ENCODE results near the gene PRDM16.
A peak's percentile ranks its signal among the peaks of the same experiment; 100 is the strongest.

The PRDM16 gene

DNA sequence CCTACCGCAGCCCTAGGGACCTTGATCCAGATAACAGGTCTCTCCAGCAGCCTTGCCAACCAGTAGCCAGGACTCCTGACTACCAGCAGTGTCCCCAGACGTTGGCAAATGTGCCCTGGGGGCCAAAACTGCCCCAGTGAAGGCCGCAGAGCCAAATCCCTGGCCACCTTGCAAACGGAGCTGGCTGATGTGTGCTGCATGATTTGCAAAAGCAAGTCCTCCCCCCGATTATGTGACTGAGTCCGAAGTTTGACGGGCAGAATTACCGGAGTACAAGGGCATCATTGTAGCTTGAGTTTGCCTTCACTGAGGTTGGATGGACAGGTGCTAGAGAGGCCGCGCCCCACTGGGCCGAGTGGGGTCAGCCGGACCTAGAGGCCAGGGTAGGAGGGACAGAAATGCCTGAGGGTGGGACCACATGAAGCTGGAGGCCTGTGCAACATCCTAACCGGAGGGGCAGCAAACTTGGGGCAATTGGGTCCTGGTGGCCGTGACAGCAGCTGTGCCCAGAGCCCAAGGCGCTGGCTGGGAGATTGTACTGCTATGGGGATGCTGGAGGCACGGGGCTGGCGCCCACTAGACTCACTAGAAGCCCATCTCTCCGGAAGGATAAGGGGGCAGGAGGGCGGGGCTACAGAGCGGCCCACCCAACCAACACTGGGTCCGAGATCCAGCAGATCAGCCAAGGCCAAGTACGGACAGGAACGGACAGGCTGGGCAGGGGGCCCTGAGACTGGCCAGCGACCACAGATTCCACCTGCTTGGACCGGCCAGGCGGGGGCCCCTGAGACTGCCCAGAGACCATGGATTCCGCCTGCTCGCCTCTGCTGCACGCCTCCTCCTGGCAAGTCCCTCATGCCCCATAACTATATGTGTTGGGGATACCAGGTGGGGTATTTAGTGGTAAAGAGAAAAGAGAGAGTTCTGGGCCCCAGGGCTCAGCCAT is 388.2 kb downstream of the PRDM16 start:
- Histone ChIP-seq H2BK12ac (ENCODE audit: low read length) (no peak overlapping the region), H3K4me2 (ENCODE audit: insufficient read depth, low read length, poor library complexity, severe bottlenecking) (no peak overlapping the region), H2BK120ac (ENCODE audit: low read depth, low read length) (no peak overlapping the region), H3K4me3 (ENCODE audit: low read length in 2 of 2) (no peak overlapping the region), H3K18ac (ENCODE audit: low read length) (peak overlapping the region; percentile 81), H3K27ac (replicated peaks; ENCODE audit: low read length) (no peak overlapping the region), H4K8ac (ENCODE audit: low read depth, low read length) (no peak overlapping the region), H4K91ac (ENCODE audit: low read depth, low read length, poor library complexity) (peak overlapping the region; percentile 43), H3K4ac (ENCODE audit: low read length) (no peak overlapping the region), H3K9me3 (replicated peaks in 1 of 2; ENCODE audit: control insufficient read depth in 2 of 2, insufficient read depth in 1 of 2, low read depth in 1 of 2, low read length in 2 of 2) (no peaks in the 10 kb centered on the region), H3K27me3 (ENCODE audit: control insufficient read depth in 3 of 3, insufficient read depth in 3 of 3, low read depth in 1 of 3, low read length in 3 of 3) (peaks cover 0 to 8% (median 5%) of the 10 kb centered on the region in 3 experiments), H3K4me1 (ENCODE audit: control insufficient read depth in 2 of 2, insufficient read depth in 1 of 2, low read depth in 1 of 2, low read length in 2 of 2) (peaks cover 20 to 32% of the 10 kb centered on the region in 2 donors), H2AK5ac (ENCODE audit: low read depth, low read length) (peak overlapping the region; percentile 36), H2AFZ (ENCODE audit: low read length) (no peak overlapping the region), H3K23ac (ENCODE audit: low read depth, low read length, poor library complexity) (peak overlapping the region; percentile 80), H2BK15ac (ENCODE audit: low read length) (peak overlapping the region; percentile 75), H2BK5ac (ENCODE audit: low read length) (no peak overlapping the region), H3K79me1 (ENCODE audit: low read depth, low read length) (peaks cover 3% of the 10 kb centered on the region), H3K14ac (ENCODE audit: low read length) (no peak overlapping the region), H3K36me3 (replicated peaks in 1 of 2; ENCODE audit: control insufficient read depth in 2 of 2, insufficient read depth in 2 of 2, low read length in 2 of 2) (no peaks in the 10 kb centered on the region), H3K9ac (ENCODE audit: low read depth, low read length, poor library complexity) (no peak overlapping the region)
- DNase-seq (ENCODE audit: low spot score), result no peak
- WGBS, 2 donors (ENCODE audit: extremely low coverage in 2 of 2, insufficient read length in 2 of 2, insufficient replicate concordance in 1 of 2), result no CpG with 5 or more reads among the region's 29 CpGs

DNA sequence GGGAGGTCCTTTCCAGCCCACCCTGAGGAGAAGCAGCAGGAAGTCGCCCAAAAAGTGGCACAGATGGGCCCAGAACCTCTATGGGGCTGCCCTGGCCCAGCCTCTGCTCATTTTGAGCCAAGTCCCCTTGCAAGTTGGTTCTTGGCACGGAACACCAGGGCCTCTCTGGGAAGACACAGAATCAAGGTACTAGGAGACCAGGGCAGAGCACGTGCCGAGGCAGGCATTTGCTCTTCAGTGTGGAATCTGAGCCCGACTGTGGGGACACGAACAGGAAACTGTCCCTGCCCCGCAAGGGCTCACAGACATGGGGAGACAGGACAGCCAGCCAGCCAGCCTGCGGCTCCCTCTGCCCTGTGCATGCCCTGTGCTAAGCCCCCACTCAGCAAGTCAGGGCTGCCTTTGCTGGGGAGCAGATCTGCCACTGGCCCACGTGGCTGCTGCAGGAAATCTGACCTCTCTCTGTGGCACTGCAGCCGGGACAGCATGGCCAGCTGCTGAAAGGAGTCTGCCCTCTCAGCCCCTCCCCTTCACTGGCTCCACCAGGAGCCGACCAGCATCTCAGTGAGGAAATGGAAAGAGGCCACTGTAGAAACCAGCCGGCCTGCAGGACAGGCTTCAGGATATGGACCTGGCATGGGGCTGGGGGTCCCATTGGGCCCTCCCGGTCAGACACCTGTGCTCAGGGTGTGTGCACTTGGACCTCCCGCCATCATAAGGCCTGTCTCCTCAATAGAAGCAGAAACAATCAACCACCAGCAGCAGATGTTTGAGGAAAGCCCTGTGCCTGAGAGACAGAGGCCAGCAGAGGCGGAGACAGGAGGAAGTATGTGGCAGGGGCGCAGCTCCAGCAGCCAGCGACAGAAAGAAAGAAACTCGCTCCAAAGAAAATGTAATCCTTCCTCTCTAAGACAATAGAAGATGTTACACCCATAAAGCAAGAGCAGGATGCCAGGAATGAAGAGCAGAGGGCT is 389.2 kb downstream of the PRDM16 start:
- peak overlapping the region; percentile 52 for H4K8ac ChIP-seq (ENCODE audit: low read depth, low read length)
- peak overlapping the region; percentile 59 for H2AFZ ChIP-seq (ENCODE audit: low read length)
- H3K27ac ChIP-seq (replicated peaks; ENCODE audit: low read length), result peak overlapping the region; percentile 9
- no peak for DNase-seq (ENCODE audit: low spot score)
- no peaks in the 10 kb centered on the region for H3K36me3 ChIP-seq (replicated peaks in 1 of 2; ENCODE audit: control insufficient read depth in 2 of 2, insufficient read depth in 2 of 2, low read length in 2 of 2)
- no peak overlapping the region for H3K4me2 ChIP-seq (ENCODE audit: insufficient read depth, low read length, poor library complexity, severe bottlenecking)
- H3K9ac ChIP-seq (ENCODE audit: low read depth, low read length, poor library complexity), result peak overlapping the region; percentile 32
- H2BK15ac ChIP-seq (ENCODE audit: low read length), result no peak overlapping the region
- peaks cover 0 to 5% (median 0%) of the 10 kb centered on the region in 3 experiments for H3K27me3 ChIP-seq (ENCODE audit: control insufficient read depth in 3 of 3, insufficient read depth in 3 of 3, low read depth in 1 of 3, low read length in 3 of 3)
- peak overlapping the region; percentile 68 for H3K23ac ChIP-seq (ENCODE audit: low read depth, low read length, poor library complexity)
- peaks cover 20 to 32% of the 10 kb centered on the region in 2 donors for H3K4me1 ChIP-seq (ENCODE audit: control insufficient read depth in 2 of 2, insufficient read depth in 1 of 2, low read depth in 1 of 2, low read length in 2 of 2)
- WGBS, 2 donors (ENCODE audit: extremely low coverage in 2 of 2, insufficient read length in 2 of 2, insufficient replicate concordance in 1 of 2), result no CpG with 5 or more reads among the region's 18 CpGs
- no peaks in the 10 kb centered on the region for H3K9me3 ChIP-seq (replicated peaks in 1 of 2; ENCODE audit: control insufficient read depth in 2 of 2, insufficient read depth in 1 of 2, low read depth in 1 of 2, low read length in 2 of 2)
- no peak overlapping the region for H3K4me3 ChIP-seq (ENCODE audit: low read length in 2 of 2)
- no peak overlapping the region for H2BK5ac ChIP-seq (ENCODE audit: low read length)
- H3K79me1 ChIP-seq (ENCODE audit: low read depth, low read length), result peaks cover 3% of the 10 kb centered on the region
- H4K91ac ChIP-seq (ENCODE audit: low read depth, low read length, poor library complexity), result no peak overlapping the region
- no peak overlapping the region for H3K14ac ChIP-seq (ENCODE audit: low read length)
- H2BK12ac ChIP-seq (ENCODE audit: low read length), result no peak overlapping the region
- H3K18ac ChIP-seq (ENCODE audit: low read length), result peak overlapping the region; percentile 81
- no peak overlapping the region for H3K4ac ChIP-seq (ENCODE audit: low read length)
- H2AK5ac ChIP-seq (ENCODE audit: low read depth, low read length), result peak overlapping the region; percentile 36
- no peak overlapping the region for H2BK120ac ChIP-seq (ENCODE audit: low read depth, low read length)

DNA sequence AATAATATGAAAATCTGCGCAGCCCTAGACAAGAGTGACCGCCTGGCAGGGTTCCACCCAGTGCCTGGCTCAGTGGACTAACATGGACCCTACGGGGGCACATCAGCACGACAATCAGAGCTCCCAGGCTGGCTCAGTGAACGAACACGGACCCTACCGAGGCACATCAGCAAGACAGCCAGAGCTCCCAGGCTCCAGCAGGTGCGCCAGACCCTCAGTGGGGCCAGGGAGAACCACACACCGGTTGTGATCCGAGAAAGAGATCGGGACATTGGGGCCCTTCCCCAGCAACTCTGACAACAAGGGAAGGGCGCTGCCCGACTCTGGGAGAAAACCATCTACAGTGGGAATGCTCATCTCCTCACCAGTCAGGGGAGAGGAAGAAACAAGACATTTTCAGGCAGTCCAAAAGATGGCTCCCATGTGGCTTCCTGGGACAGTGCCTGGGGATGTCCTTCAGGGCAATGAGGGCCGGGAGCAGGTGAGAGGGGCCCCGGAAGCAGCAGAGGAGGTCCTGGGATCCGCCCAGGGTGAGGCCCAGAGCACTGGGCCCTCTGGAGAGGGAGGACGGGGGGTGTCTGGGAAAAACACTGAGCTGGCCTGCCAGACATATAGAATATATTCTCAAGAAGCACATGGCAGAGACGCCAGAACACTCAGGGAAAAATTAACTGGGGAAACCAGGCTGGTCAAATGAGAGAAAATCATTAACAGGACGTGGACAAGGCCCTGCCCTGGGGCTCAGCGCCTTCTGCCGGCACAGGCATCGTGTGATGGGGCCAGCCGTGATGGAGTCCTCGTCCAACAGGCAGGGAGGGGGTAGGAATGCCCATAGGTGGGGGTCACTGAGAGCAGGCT is 390.3 kb downstream of the PRDM16 start:
- no peak overlapping the region for H3K4me2 ChIP-seq (ENCODE audit: insufficient read depth, low read length, poor library complexity, severe bottlenecking)
- WGBS, 2 donors (ENCODE audit: extremely low coverage in 2 of 2, insufficient read length in 2 of 2, insufficient replicate concordance in 1 of 2), result no CpG with 5 or more reads among the region's 24 CpGs
- no peak for DNase-seq (ENCODE audit: low spot score)
- peak overlapping the region; percentile 58 for H2AK5ac ChIP-seq (ENCODE audit: low read depth, low read length)
- peak overlapping the region; percentile 64 for H3K18ac ChIP-seq (ENCODE audit: low read length)
- no peaks in the 10 kb centered on the region for H3K9me3 ChIP-seq (replicated peaks in 1 of 2; ENCODE audit: control insufficient read depth in 2 of 2, insufficient read depth in 1 of 2, low read depth in 1 of 2, low read length in 2 of 2)
- no peak overlapping the region for H2BK12ac ChIP-seq (ENCODE audit: low read length)
- peaks cover 12 to 32% of the 10 kb centered on the region in 2 donors for H3K4me1 ChIP-seq (ENCODE audit: control insufficient read depth in 2 of 2, insufficient read depth in 1 of 2, low read depth in 1 of 2, low read length in 2 of 2)
- H2BK5ac ChIP-seq (ENCODE audit: low read length), result peak overlapping the region; percentile 46
- H3K36me3 ChIP-seq (replicated peaks in 1 of 2; ENCODE audit: control insufficient read depth in 2 of 2, insufficient read depth in 2 of 2, low read length in 2 of 2), result no peaks in the 10 kb centered on the region
- H2AFZ ChIP-seq (ENCODE audit: low read length), result no peak overlapping the region
- peak overlapping the region; percentile 24 for H2BK15ac ChIP-seq (ENCODE audit: low read length)
- H3K27me3 ChIP-seq (ENCODE audit: control insufficient read depth in 3 of 3, insufficient read depth in 3 of 3, low read depth in 1 of 3, low read length in 3 of 3), result peaks cover 0 to 5% (median 0%) of the 10 kb centered on the region in 3 experiments
- no peak overlapping the region for H3K14ac ChIP-seq (ENCODE audit: low read length)
- H4K8ac ChIP-seq (ENCODE audit: low read depth, low read length), result no peak overlapping the region
- H3K4me3 ChIP-seq (ENCODE audit: low read length in 2 of 2), result no peak overlapping the region
- H3K23ac ChIP-seq (ENCODE audit: low read depth, low read length, poor library complexity), result no peak overlapping the region
- no peak overlapping the region for H3K4ac ChIP-seq (ENCODE audit: low read length)
- no peak overlapping the region for H3K9ac ChIP-seq (ENCODE audit: low read depth, low read length, poor library complexity)
- no peak overlapping the region for H3K27ac ChIP-seq (replicated peaks; ENCODE audit: low read length)
- no peak overlapping the region for H2BK120ac ChIP-seq (ENCODE audit: low read depth, low read length)
- peaks cover 3% of the 10 kb centered on the region for H3K79me1 ChIP-seq (ENCODE audit: low read depth, low read length)
- H4K91ac ChIP-seq (ENCODE audit: low read depth, low read length, poor library complexity), result no peak overlapping the region

Measured in neuronal stem cell (in vitro differentiated cells).